ENCODE results near the gene RTBDN.

Gene RTBDN

DNA sequence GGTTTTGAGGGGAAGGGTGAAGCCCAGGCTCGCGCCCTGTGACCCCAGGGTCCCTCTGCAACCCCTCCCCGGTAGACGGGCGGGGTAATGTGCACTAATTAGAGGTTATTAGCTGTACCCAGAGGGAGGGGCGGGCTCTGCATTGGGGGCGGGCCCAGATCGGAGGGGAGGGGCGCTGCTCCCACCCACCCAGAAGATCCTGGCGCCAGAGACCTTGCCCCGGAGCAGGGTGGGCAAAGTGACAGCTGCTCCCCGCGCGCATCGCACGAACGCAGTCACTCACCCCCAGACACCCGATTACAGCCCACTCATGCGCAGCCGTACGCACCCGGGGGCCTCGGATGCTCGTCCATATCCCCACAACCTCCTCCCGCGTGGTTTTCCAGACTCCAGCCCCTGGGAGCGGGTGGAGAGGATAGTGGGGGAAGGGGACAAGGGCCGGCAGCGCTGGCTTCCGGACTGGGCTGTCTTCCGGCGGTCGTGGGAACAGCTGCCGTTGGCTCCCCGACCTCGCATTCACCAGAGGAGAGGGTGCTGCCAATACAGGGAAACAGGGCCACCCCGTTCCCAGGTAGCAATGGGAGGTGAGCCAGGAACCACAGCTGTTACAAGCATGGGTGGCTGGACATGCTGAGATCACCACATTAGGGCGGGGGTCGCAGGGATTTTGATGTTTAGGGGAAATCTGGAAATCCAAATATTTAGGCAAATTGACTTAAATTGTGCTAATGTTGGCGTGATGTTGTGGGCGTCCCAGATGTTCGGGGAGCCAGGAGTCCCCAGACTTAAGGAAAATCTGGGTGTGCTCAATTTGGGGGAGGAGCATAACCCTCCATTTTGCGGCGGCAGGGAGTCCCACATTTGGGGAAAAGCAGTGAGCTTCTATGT lies 56.1 kb downstream of the RTBDN start:
- DNase-seq = peak; percentile 90

DNA sequence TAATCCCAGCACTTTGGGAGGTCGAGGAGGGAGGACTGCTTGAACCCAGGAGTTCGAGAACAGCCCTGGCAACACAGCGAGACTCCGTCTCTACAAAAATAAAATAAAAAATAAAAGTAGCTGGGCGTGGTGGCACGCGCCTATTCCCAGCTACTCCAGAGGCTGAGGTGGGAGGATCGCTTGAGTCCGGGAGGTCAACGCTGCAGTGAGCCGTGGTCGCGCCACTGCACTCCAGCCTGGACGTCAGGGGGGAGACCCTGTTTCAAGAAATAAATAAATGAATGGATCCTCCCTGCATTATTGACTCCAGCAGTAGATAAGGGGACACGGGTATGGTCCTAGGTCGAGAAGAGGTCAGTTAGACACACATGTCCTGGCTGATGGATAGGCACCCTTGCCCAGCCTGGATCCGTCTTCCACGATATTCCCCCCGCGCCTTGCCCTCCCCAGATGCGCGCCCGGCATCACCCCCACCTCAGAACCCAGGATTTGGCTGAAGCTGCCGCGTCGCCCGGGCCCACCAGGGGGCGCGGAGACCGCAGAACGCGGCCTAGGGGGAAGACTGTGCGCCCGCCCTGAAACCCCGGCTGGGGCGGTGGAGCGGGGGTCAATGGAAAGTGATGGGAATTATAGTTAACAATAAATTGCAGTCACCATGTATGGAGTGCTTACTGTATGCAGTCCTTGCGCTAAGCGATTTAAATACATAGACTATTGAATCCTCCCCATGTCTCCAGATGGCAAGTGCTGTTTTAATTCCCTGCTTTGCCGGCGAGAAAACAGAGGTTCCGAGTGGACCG lies 57.0 kb downstream of the RTBDN start:
- DNase-seq = peak; percentile 85
